Jurkat, Clone E6-1 (cell line): ENCODE results near the gene ABCC4.
A peak's percentile ranks its signal among the peaks of the same experiment; 100 is the strongest.

Source experiments
- DNase-seq: peaks from one replicate; pipeline ENCODE4 v3.0.0-alpha.2; 2011; ENCODE audit warnings: low read depth, low spot score
- H3K4me3 ChIP-seq: 2 replicates; pipeline ENCODE4 v1.5.1; 2011; ENCODE audit warnings: mild to moderate bottlenecking, low read length, control low read depth, moderate library complexity

Gene ABCC4

GRCh38 chr13:94988654-94989053 is 312.6 kb downstream of the ABCC4 start:
- no peak overlapping the region for H3K4me3 ChIP-seq
- DNase-seq: peak; percentile 0

GRCh38 chr13:94987869-94988268 is 313.4 kb downstream of the ABCC4 start:
- DNase-seq: no peak
- no peak overlapping the region for H3K4me3 ChIP-seq

GRCh38 chr13:94987081-94987480 is 314.2 kb downstream of the ABCC4 start:
- no peak for DNase-seq

GRCh38 chr13:94984958-94985357 is 316.3 kb downstream of the ABCC4 start:
- H3K4me3 ChIP-seq: no peak overlapping the region
- DNase-seq: no peak

More at GRCh38 chr13:94987081-94987480, 314.2 kb downstream of the ABCC4 start:
- H3K4me3 ChIP-seq: no peak overlapping the region

- H3K4me3 ChIP-seq: no peak overlapping the region
- DNase-seq: no peak
Measured at GRCh38 chr13:94978516-94978915, 322.7 kb downstream of the ABCC4 start.

GRCh38 chr13:94974015-94974951 is 327.0 kb downstream of the ABCC4 start:
- no peak overlapping the region for H3K4me3 ChIP-seq
- DNase-seq: no peak

GRCh38 chr13:94972262-94972661 is 329.0 kb downstream of the ABCC4 start:
- DNase-seq: no peak
- H3K4me3 ChIP-seq: no peak overlapping the region
